ENCODE measurements around the gene RUVBL2. TPM values are rescaled to one million over a fixed set of nuclear protein-coding genes. Genes with fewer than 3 reads are reported as not detected.

RUVBL2 gene
- 221 to 255 TPM (median 225 TPM) in 5 replicates for total RNA-seq (2022; extraction: Qiagen RNA extraction)

GRCh38 chr19:48993175-48994034 lies at the start of gene RUVBL2, which contains the start of gene GYS1:
Gene RUVBL2 (plus strand): TSS chr19:48993887. CDS start chr19:48993912, 25 bp downstream.
Gene GYS1 (minus strand): TSS chr19:48993309. CDS start chr19:48993112, 197 bp downstream.

GRCh38 chr19:48954595-48955307 lies 38.9 kb upstream of the RUVBL2 start, which contains the start of gene BAX:
Gene BAX (plus strand): TSS chr19:48954875. CDS start chr19:48954929, 54 bp downstream.

GRCh38 chr19:48965040-48965805 lies 28.5 kb upstream of the RUVBL2 start, which contains the start of gene FTL:
Gene FTL (plus strand): TSS chr19:48965309. CDS start chr19:48965508, 199 bp downstream.

GRCh38 chr19:49017041-49017665 lies 23.5 kb downstream of the RUVBL2 start, which contains the start of gene LHB:
Gene LHB (minus strand): TSS chr19:49017091. CDS start chr19:49017081, 10 bp downstream.

GRCh38 chr19:49024233-49024632 lies 30.5 kb downstream of the RUVBL2 start, which contains the start of gene CGB3:
Gene CGB3 (minus strand): TSS chr19:49024333. CDS start chr19:49023971, 362 bp downstream.

GRCh38 chr19:49031642-49032301 lies 38.1 kb downstream of the RUVBL2 start, which contains the start of gene CGB2:
Gene CGB2 (plus strand): TSS chr19:49031890. CDS start chr19:49032096, 206 bp downstream.

GRCh38 chr19:49036815-49037214 lies 43.1 kb downstream of the RUVBL2 start, which contains the start of gene CGB1:
Gene CGB1 (minus strand): TSS chr19:49036895. CDS start chr19:49036711, 184 bp downstream.

GRCh38 chr19:49043548-49043947 lies 49.9 kb downstream of the RUVBL2 start, which contains the start of gene CGB5:
Gene CGB5 (plus strand): TSS chr19:49043848. CDS start chr19:49044210, 362 bp downstream.

GRCh38 chr19:49049011-49049410 lies 55.3 kb downstream of the RUVBL2 start, which contains the start of gene CGB8:
Gene CGB8 (minus strand): TSS chr19:49049111. CDS start chr19:49048739, 372 bp downstream.

GRCh38 chr19:49057636-49058234 lies 64.0 kb downstream of the RUVBL2 start, which contains the start of gene CGB7:
Gene CGB7 (minus strand): TSS chr19:49057749. CDS start chr19:49055375, 2,374 bp downstream.

GRCh38 chr19:49064768-49065611 lies 71.3 kb downstream of the RUVBL2 start, which contains the start of gene NTF4:
Gene NTF4 (minus strand): TSS chr19:49064818. CDS start chr19:49061997, 2,821 bp downstream.

Other genes with a start within 250 kb of the RUVBL2 start
- gene IZUMO1, start 247.0 kb upstream of the RUVBL2 start, total RNA-seq (2022; extraction: Qiagen RNA extraction), result not detected in 5 replicates
- gene FUT1, start 241.2 kb upstream of the RUVBL2 start, total RNA-seq (2022; extraction: Qiagen RNA extraction), result 0.04 to 0.10 TPM (median 0.05 TPM) in 5 replicates
- not detected in 5 replicates for gene FGF21, start 238.4 kb upstream of the RUVBL2 start, total RNA-seq (2022; extraction: Qiagen RNA extraction)
- gene BCAT2, start 182.9 kb upstream of the RUVBL2 start, total RNA-seq (2022; extraction: Qiagen RNA extraction), result 51.8 to 64.0 TPM (median 60.0 TPM) in 5 replicates
- gene HSD17B14, start 157.4 kb upstream of the RUVBL2 start, total RNA-seq (2022; extraction: Qiagen RNA extraction), result 12.3 to 15.1 TPM (median 12.8 TPM) in 5 replicates
- gene PLEKHA4, start 125.3 kb upstream of the RUVBL2 start, total RNA-seq (2022; extraction: Qiagen RNA extraction), result 1.2 to 2.0 TPM (median 1.8 TPM) in 5 replicates
- gene PPP1R15A, start 121.5 kb upstream of the RUVBL2 start, total RNA-seq (2022; extraction: Qiagen RNA extraction), result 81.6 to 126 TPM (median 104 TPM) in 5 replicates
- not detected in 5 replicates for gene TULP2, start 95.1 kb upstream of the RUVBL2 start, total RNA-seq (2022; extraction: Qiagen RNA extraction)
- 201 to 205 TPM (median 202 TPM) in 5 replicates for gene NUCB1, start 93.6 kb upstream of the RUVBL2 start, total RNA-seq (2022; extraction: Qiagen RNA extraction)
- gene DHDH, start 60.2 kb upstream of the RUVBL2 start, total RNA-seq (2022; extraction: Qiagen RNA extraction), result 0.80 to 2.3 TPM (median 1.2 TPM) in 5 replicates
- 272 to 378 TPM (median 341 TPM) in 5 replicates for gene BAX, start 39.0 kb upstream of the RUVBL2 start, total RNA-seq (2022; extraction: Qiagen RNA extraction)
- gene FTL, start 28.6 kb upstream of the RUVBL2 start, total RNA-seq (2022; extraction: Qiagen RNA extraction), result 17,118 to 23,794 TPM (median 18,268 TPM) in 5 replicates
- 18.8 to 23.7 TPM (median 19.5 TPM) in 5 replicates for gene GYS1, start 578 bp upstream of the RUVBL2 start, total RNA-seq (2022; extraction: Qiagen RNA extraction)
- not detected in 5 replicates for gene LHB, start 23.2 kb downstream of the RUVBL2 start, total RNA-seq (2022; extraction: Qiagen RNA extraction)
- gene CGB3, start 30.4 kb downstream of the RUVBL2 start, total RNA-seq (2022; extraction: Qiagen RNA extraction), result 0.64 TPM in 1 of 5 replicates, not detected in the others
- gene CGB2, start 38.0 kb downstream of the RUVBL2 start, total RNA-seq (2022; extraction: Qiagen RNA extraction), result 0.44 TPM in 1 of 5 replicates, not detected in the others
- not detected in 5 replicates for gene CGB1, start 43.0 kb downstream of the RUVBL2 start, total RNA-seq (2022; extraction: Qiagen RNA extraction)
- gene CGB5, start 50.0 kb downstream of the RUVBL2 start, total RNA-seq (2022; extraction: Qiagen RNA extraction), result 0.38 to 0.85 TPM (median 0.62 TPM) in 4 of 5 replicates, not detected in the other
- 2.4 to 3.4 TPM (median 3.2 TPM) in 5 replicates for gene CGB8, start 55.2 kb downstream of the RUVBL2 start, total RNA-seq (2022; extraction: Qiagen RNA extraction)
- 0.36 to 0.83 TPM (median 0.53 TPM) in 5 replicates for gene CGB7, start 63.9 kb downstream of the RUVBL2 start, total RNA-seq (2022; extraction: Qiagen RNA extraction)
- gene NTF4, start 70.9 kb downstream of the RUVBL2 start, total RNA-seq (2022; extraction: Qiagen RNA extraction), result 0.35 to 1.6 TPM (median 0.63 TPM) in 5 replicates
- gene KCNA7, start 78.8 kb downstream of the RUVBL2 start, total RNA-seq (2022; extraction: Qiagen RNA extraction), result not detected in 5 replicates
- gene SNRNP70, start 91.6 kb downstream of the RUVBL2 start, total RNA-seq (2022; extraction: Qiagen RNA extraction), result 286 to 352 TPM (median 322 TPM) in 5 replicates
- gene LIN7B, start 120.5 kb downstream of the RUVBL2 start, total RNA-seq (2022; extraction: Qiagen RNA extraction), result 5.5 to 8.7 TPM (median 7.2 TPM) in 5 replicates
- 1.2 to 2.4 TPM (median 1.6 TPM) in 5 replicates for gene C19orf73, start 125.3 kb downstream of the RUVBL2 start, total RNA-seq (2022; extraction: Qiagen RNA extraction)
- gene PPFIA3, start 125.7 kb downstream of the RUVBL2 start, total RNA-seq (2022; extraction: Qiagen RNA extraction), result 4.7 to 9.0 TPM (median 8.0 TPM) in 5 replicates
- not detected in 5 replicates for gene HRC, start 161.5 kb downstream of the RUVBL2 start, total RNA-seq (2022; extraction: Qiagen RNA extraction)
- gene TRPM4, start 163.9 kb downstream of the RUVBL2 start, total RNA-seq (2022; extraction: Qiagen RNA extraction), result 8.4 to 11.5 TPM (median 9.5 TPM) in 5 replicates